ENCODE data around the gene SKOR1.
A peak's percentile ranks its signal among the peaks of the same experiment; 100 is the strongest.

SKOR1 gene

GRCh38 chr15:67784856-67785430, 40.4 kb upstream of the SKOR1 start:
- CTCF ChIA-PET, result interaction anchor here (1.5 kb wide), 1 partner anchor 51 kb away, joined by 6 read pairs; no protein-coding TSS in a partner anchor
- H3K4me3 Mint-ChIP-seq, result no peak overlapping the region

GRCh38 chr15:67785431-67785830, 39.9 kb upstream of the SKOR1 start:
- H3K9me3 Mint-ChIP-seq, result no peaks in the 10 kb centered on the region
- no peak overlapping the region for H3K27ac Mint-ChIP-seq
- H3K4me1 Mint-ChIP-seq, result peaks cover 32% of the 10 kb centered on the region
- peaks cover 2% of the 10 kb centered on the region for H3K36me3 Mint-ChIP-seq
- CTCF ChIA-PET, result no interaction called here
- H3K27me3 Mint-ChIP-seq, result no peaks in the 10 kb centered on the region
- no peak overlapping the region for H3K4me3 Mint-ChIP-seq
- DNase-seq, result no peak

More at GRCh38 chr15:67784856-67785430, 40.4 kb upstream of the SKOR1 start:
- Mint-ChIP-seq H3K9me3 (no peaks in the 10 kb centered on the region), H3K4me1 (peaks cover 32% of the 10 kb centered on the region), H3K27ac (peak overlapping the region; percentile 87), H3K27me3 (no peaks in the 10 kb centered on the region), H3K36me3 (peaks cover 2% of the 10 kb centered on the region)
- no peak for DNase-seq

- Mint-ChIP-seq H3K4me3 (no peak overlapping the region), H3K4me1 (peaks cover 32% of the 10 kb centered on the region), H3K27ac (no peak overlapping the region), H3K27me3 (no peaks in the 10 kb centered on the region), H3K9me3 (no peaks in the 10 kb centered on the region), H3K36me3 (peaks cover 3% of the 10 kb centered on the region)
- CTCF ChIA-PET, result no interaction called here
- DNase-seq, result no peak
Observed at GRCh38 chr15:67786646-67787045, 38.7 kb upstream of the SKOR1 start.

- H3K4me3 Mint-ChIP-seq, result no peak overlapping the region
- DNase-seq, result no peak
- no peaks in the 10 kb centered on the region for H3K9me3 Mint-ChIP-seq
- H3K36me3 Mint-ChIP-seq, result peaks cover 1% of the 10 kb centered on the region
- peaks cover 15% of the 10 kb centered on the region for H3K4me1 Mint-ChIP-seq
- no peak overlapping the region for H3K27ac Mint-ChIP-seq
- CTCF ChIA-PET, result no interaction called here
- no peaks in the 10 kb centered on the region for H3K27me3 Mint-ChIP-seq
Observed at GRCh38 chr15:67788986-67789385, 36.3 kb upstream of the SKOR1 start.

GRCh38 chr15:67790610-67791319, 34.5 kb upstream of the SKOR1 start:
- Mint-ChIP-seq H3K27me3 (no peaks in the 10 kb centered on the region), H3K27ac (no peak overlapping the region), H3K4me1 (no peaks in the 10 kb centered on the region), H3K4me3 (no peak overlapping the region), H3K9me3 (peaks cover 8% of the 10 kb centered on the region), H3K36me3 (peaks cover 9% of the 10 kb centered on the region)
- DNase-seq, result no peak
- CTCF ChIA-PET, result interaction anchor here (1.0 kb wide), 1 partner anchor 158 kb away, joined by 3 read pairs; no protein-coding TSS in a partner anchor

GRCh38 chr15:67792250-67792942, 32.9 kb upstream of the SKOR1 start:
- CTCF ChIA-PET, result interaction anchor here (1.3 kb wide), 1 partner anchor 335 kb away, joined by 3 read pairs; no protein-coding TSS in a partner anchor
- Mint-ChIP-seq H3K9me3 (peaks cover 8% of the 10 kb centered on the region), H3K27me3 (no peaks in the 10 kb centered on the region), H3K36me3 (peaks cover 9% of the 10 kb centered on the region), H3K4me3 (no peak overlapping the region), H3K4me1 (no peaks in the 10 kb centered on the region), H3K27ac (no peak overlapping the region)
- no peak for DNase-seq

GRCh38 chr15:67794832-67795574, 30.3 kb upstream of the SKOR1 start:
- Mint-ChIP-seq H3K27ac (no peak overlapping the region), H3K4me3 (no peak overlapping the region), H3K4me1 (no peaks in the 10 kb centered on the region), H3K27me3 (no peaks in the 10 kb centered on the region), H3K9me3 (peaks cover 8% of the 10 kb centered on the region), H3K36me3 (peaks cover 9% of the 10 kb centered on the region)
- CTCF ChIA-PET, result no interaction called here
- no peak for DNase-seq

GRCh38 chr15:67796196-67797127, 28.8 kb upstream of the SKOR1 start:
- no peak overlapping the region for H3K4me3 Mint-ChIP-seq
- H3K27ac Mint-ChIP-seq, result no peak overlapping the region
- H3K27me3 Mint-ChIP-seq, result no peaks in the 10 kb centered on the region
- peaks cover 8% of the 10 kb centered on the region for H3K36me3 Mint-ChIP-seq
- CTCF ChIA-PET, result no interaction called here
- H3K4me1 Mint-ChIP-seq, result no peaks in the 10 kb centered on the region
- H3K9me3 Mint-ChIP-seq, result peaks cover 8% of the 10 kb centered on the region
- DNase-seq, result no peak

GRCh38 chr15:67799801-67800205, 25.5 kb upstream of the SKOR1 start:
- peaks cover 6% of the 10 kb centered on the region for H3K36me3 Mint-ChIP-seq
- no peaks in the 10 kb centered on the region for H3K4me1 Mint-ChIP-seq
- peaks cover 8% of the 10 kb centered on the region for H3K9me3 Mint-ChIP-seq
- no peak overlapping the region for H3K4me3 Mint-ChIP-seq
- no peak for DNase-seq
- H3K27me3 Mint-ChIP-seq, result no peaks in the 10 kb centered on the region
- H3K27ac Mint-ChIP-seq, result no peak overlapping the region
- CTCF ChIA-PET, result interaction anchor here (0.7 kb wide), 1 partner anchor 309 kb away, joined by 3 read pairs; no protein-coding TSS in a partner anchor

GRCh38 chr15:67801142-67801541, 24.2 kb upstream of the SKOR1 start:
- CTCF ChIA-PET, result interaction anchor here (0.8 kb wide), 1 partner anchor 19 kb away, joined by 3 read pairs; no protein-coding TSS in a partner anchor

GRCh38 chr15:67801926-67802914, 23.1 kb upstream of the SKOR1 start:
- no peak overlapping the region for H3K27ac Mint-ChIP-seq
- no peaks in the 10 kb centered on the region for H3K27me3 Mint-ChIP-seq
- CTCF ChIA-PET, result no interaction called here
- no peak for DNase-seq
- no peak overlapping the region for H3K4me3 Mint-ChIP-seq
- H3K4me1 Mint-ChIP-seq, result peaks cover 3% of the 10 kb centered on the region
- no peaks in the 10 kb centered on the region for H3K9me3 Mint-ChIP-seq
- no peaks in the 10 kb centered on the region for H3K36me3 Mint-ChIP-seq

More at GRCh38 chr15:67801142-67801541, 24.2 kb upstream of the SKOR1 start:
- H3K4me1 Mint-ChIP-seq, result peaks cover 3% of the 10 kb centered on the region
- no peaks in the 10 kb centered on the region for H3K27me3 Mint-ChIP-seq
- H3K27ac Mint-ChIP-seq, result no peak overlapping the region
- DNase-seq, result no peak
- no peaks in the 10 kb centered on the region for H3K9me3 Mint-ChIP-seq
- H3K36me3 Mint-ChIP-seq, result no peaks in the 10 kb centered on the region
- H3K4me3 Mint-ChIP-seq, result no peak overlapping the region

GRCh38 chr15:67803299-67803698, 22.0 kb upstream of the SKOR1 start:
- Mint-ChIP-seq H3K4me1 (peaks cover 3% of the 10 kb centered on the region), H3K4me3 (no peak overlapping the region), H3K36me3 (no peaks in the 10 kb centered on the region), H3K27ac (no peak overlapping the region), H3K27me3 (no peaks in the 10 kb centered on the region), H3K9me3 (no peaks in the 10 kb centered on the region)
- CTCF ChIA-PET, result no interaction called here
- no peak for DNase-seq
